ENCODE measurements around the gene ANAPC7.

GRCh38 chr12:110436231-110436630 is 32.7 kb upstream of the ANAPC7 start:
- TF ChIP-seq NFIC (IDR thresholded peaks at IDR 0.05) (no peak), CREB1 (IDR thresholded peaks at IDR 0.05; ENCODE audit: low read depth) (no peak), YY1 (IDR thresholded peaks at IDR 0.05; ENCODE audit: low read depth) (no peak), REST (IDR thresholded peaks at IDR 0.05; ENCODE audit: low read depth) (no peak), TEAD4 (IDR thresholded peaks at IDR 0.05) (no peak)
